Calu3 (cell line): ENCODE measurements around the gene HDLBP. TPM values are rescaled to one million over a fixed set of nuclear protein-coding genes. Genes with fewer than 3 reads are reported as not detected.

Experiments used
- BruUV-seq: library from RNA; stranded (reverse); fragments of 400-500 nt; replicated peaks from 2 replicates; lab custom pipeline; 2021; lab: Mats Ljungman, UMichigan
- CTCF ChIA-PET: fragments of 300-600 bp; sonication (Branson Sonifier 250); formaldehyde crosslinking; loops from one replicate; lab custom pipeline; 2022; ENCODE audit warnings: antibody characterized with exemption; lab: Charles Lee
- DNase-seq: peaks from one replicate; pipeline ENCODE4 v3.0.0; 2022
- H3K27ac Mint-ChIP-seq: one replicate; pipeline ENCODE4 v1.8.0; 2022; ENCODE audit warnings: mixed read lengths; ENCODE audit not compliant: unreplicated experiment
- H3K27me3 Mint-ChIP-seq: one replicate; pipeline ENCODE4 v1.8.0; 2022; ENCODE audit warnings: mixed read lengths; ENCODE audit not compliant: unreplicated experiment
- H3K36me3 Mint-ChIP-seq: one replicate; pipeline ENCODE4 v1.8.0; 2022; ENCODE audit warnings: mild to moderate bottlenecking, moderate library complexity, mixed read lengths; ENCODE audit not compliant: insufficient read depth, unreplicated experiment
- H3K4me1 Mint-ChIP-seq: one replicate; pipeline ENCODE4 v1.8.0; 2022; ENCODE audit warnings: mild to moderate bottlenecking, low read depth, mixed read lengths; ENCODE audit not compliant: unreplicated experiment
- H3K4me3 Mint-ChIP-seq: one replicate; pipeline ENCODE4 v1.8.0; 2022; ENCODE audit warnings: mild to moderate bottlenecking, low read depth, moderate library complexity, mixed read lengths; ENCODE audit not compliant: unreplicated experiment
- H3K9me3 Mint-ChIP-seq: one replicate; pipeline ENCODE4 v1.8.0; 2022; ENCODE audit warnings: low read depth, mixed read lengths; ENCODE audit not compliant: unreplicated experiment
- intact Hi-C: fragments of 100-400 bp; cut with micrococcal nuclease; formaldehyde crosslinking; loops from one replicate; pipeline ENCODE4 v1.10.0; 2022; ENCODE audit not compliant: unreplicated experiment
- total RNA-seq: library from RNA; stranded (reverse); gene quantifications from 2 replicates; pipeline ENCODE4 v1.2.3, GENCODE V29; 2022
- TF ChIP-seq, protein P1 (sequence below): fragments of 200-600 bp; IDR thresholded peaks from one replicate; pipeline ENCODE4 v1.8.0; 2022; ENCODE audit warnings: antibody characterized with exemption; ENCODE audit not compliant: unreplicated experiment

The HDLBP gene
- total RNA-seq, 1 experiment from 2014 or later: 493 TPM

- CTCF ChIA-PET: interaction anchor here (0.7 kb wide), 1 partner anchor 436 kb away, joined by 4 read pairs; no protein-coding TSS in a partner anchor
- no peak for DNase-seq
- H3K4me3 Mint-ChIP-seq: no peak overlapping the region
- no TSS peak for BruUV-seq
- H3K36me3 Mint-ChIP-seq: peaks cover 20% of the 10 kb centered on the region
- H3K27ac Mint-ChIP-seq: no peak overlapping the region
- no peaks in the 10 kb centered on the region for H3K4me1 Mint-ChIP-seq
- H3K27me3 Mint-ChIP-seq: no peaks in the 10 kb centered on the region
- H3K9me3 Mint-ChIP-seq: no peaks in the 10 kb centered on the region
- intact Hi-C loops: no loop called here
- TF ChIP-seq, protein P1, sequence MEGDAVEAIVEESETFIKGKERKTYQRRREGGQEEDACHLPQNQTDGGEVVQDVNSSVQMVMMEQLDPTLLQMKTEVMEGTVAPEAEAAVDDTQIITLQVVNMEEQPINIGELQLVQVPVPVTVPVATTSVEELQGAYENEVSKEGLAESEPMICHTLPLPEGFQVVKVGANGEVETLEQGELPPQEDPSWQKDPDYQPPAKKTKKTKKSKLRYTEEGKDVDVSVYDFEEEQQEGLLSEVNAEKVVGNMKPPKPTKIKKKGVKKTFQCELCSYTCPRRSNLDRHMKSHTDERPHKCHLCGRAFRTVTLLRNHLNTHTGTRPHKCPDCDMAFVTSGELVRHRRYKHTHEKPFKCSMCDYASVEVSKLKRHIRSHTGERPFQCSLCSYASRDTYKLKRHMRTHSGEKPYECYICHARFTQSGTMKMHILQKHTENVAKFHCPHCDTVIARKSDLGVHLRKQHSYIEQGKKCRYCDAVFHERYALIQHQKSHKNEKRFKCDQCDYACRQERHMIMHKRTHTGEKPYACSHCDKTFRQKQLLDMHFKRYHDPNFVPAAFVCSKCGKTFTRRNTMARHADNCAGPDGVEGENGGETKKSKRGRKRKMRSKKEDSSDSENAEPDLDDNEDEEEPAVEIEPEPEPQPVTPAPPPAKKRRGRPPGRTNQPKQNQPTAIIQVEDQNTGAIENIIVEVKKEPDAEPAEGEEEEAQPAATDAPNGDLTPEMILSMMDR: no peak
Measured at GRCh38 chr2:241179899-241180298, 135.6 kb downstream of the HDLBP start.

- Mint-ChIP-seq H3K9me3 (no peaks in the 10 kb centered on the region), H3K4me1 (no peaks in the 10 kb centered on the region), H3K4me3 (no peak overlapping the region), H3K27me3 (no peaks in the 10 kb centered on the region), H3K27ac (no peak overlapping the region), H3K36me3 (peaks cover 12% of the 10 kb centered on the region)
- TF ChIP-seq, protein P1: no peak
- no TSS peak for BruUV-seq
- intact Hi-C loops: no loop called here
- CTCF ChIA-PET: interaction anchor here (0.7 kb wide), 1 partner anchor 43 kb away, joined by 3 read pairs; no protein-coding TSS in a partner anchor
- DNase-seq: no peak
Measured at GRCh38 chr2:241178961-241179360, 136.5 kb downstream of the HDLBP start.

- TF ChIP-seq, protein P1: no peak
- no TSS peak for BruUV-seq
- Mint-ChIP-seq H3K27me3 (no peaks in the 10 kb centered on the region), H3K36me3 (peaks cover 12% of the 10 kb centered on the region), H3K9me3 (no peaks in the 10 kb centered on the region), H3K4me1 (no peaks in the 10 kb centered on the region), H3K27ac (no peak overlapping the region), H3K4me3 (no peak overlapping the region)
- intact Hi-C loops: no loop called here
- CTCF ChIA-PET: interaction anchor here (0.7 kb wide), 1 partner anchor 21 kb away, joined by 5 read pairs; no protein-coding TSS in a partner anchor
- no peak for DNase-seq
Measured at GRCh38 chr2:241177526-241178334, 137.7 kb downstream of the HDLBP start.

Other genes with a start within 250 kb of the HDLBP start
- 30.8 and 33.6 TPM in 2 replicates for gene MTERF4, start 213.4 kb downstream of the HDLBP start, total RNA-seq
- 53.3 and 69.3 TPM in 2 replicates for gene PASK, start 166.2 kb downstream of the HDLBP start, total RNA-seq
- 65.4 and 65.5 TPM in 2 replicates for gene PPP1R7, start 165.2 kb downstream of the HDLBP start, total RNA-seq
- 7.7 and 8.0 TPM in 2 replicates for gene ANO7, start 127.0 kb downstream of the HDLBP start, total RNA-seq
- 413 and 445 TPM in 2 replicates for gene SEPTIN2, start 253 bp upstream of the HDLBP start, total RNA-seq
- gene FARP2, start 40.6 kb upstream of the HDLBP start, total RNA-seq: 59.0 and 67.7 TPM in 2 replicates
- 149 and 159 TPM in 2 replicates for gene STK25, start 192.9 kb upstream of the HDLBP start, total RNA-seq
- 30.1 and 35.0 TPM in 2 replicates for gene BOK, start 243.1 kb upstream of the HDLBP start, total RNA-seq